Epithelial cell of esophagus (primary cell): Measurements from ENCODE around the gene NT5DC3.
A peak's percentile ranks its signal among the peaks of the same experiment; 100 is the strongest.

Experiments
- DNase-seq: peaks from one replicate; pipeline ENCODE4 v3.0.0; 2010; ENCODE audit warnings: low read depth
- H3K4me3 ChIP-seq: 2 replicates; pipeline ENCODE4 v1.5.1; 2011; ENCODE audit warnings: mild to moderate bottlenecking, low read length, control low read depth
- CTCF ChIP-seq: IDR thresholded peaks from 2 replicates; pipeline ENCODE4 v1.5.1; 2011; ENCODE audit warnings: low read depth, mild to moderate bottlenecking, low read length, control low read depth, inconsistent platforms; ENCODE audit not compliant: insufficient read depth; ENCODE audit errors: missing control alignments

The NT5DC3 gene

GRCh38 chr12:103855896-103856657 is 15.0 kb upstream of the NT5DC3 start:
- TF ChIP-seq CTCF, result no peak
- no peak for DNase-seq
- no peak overlapping the region for H3K4me3 ChIP-seq

DNA sequence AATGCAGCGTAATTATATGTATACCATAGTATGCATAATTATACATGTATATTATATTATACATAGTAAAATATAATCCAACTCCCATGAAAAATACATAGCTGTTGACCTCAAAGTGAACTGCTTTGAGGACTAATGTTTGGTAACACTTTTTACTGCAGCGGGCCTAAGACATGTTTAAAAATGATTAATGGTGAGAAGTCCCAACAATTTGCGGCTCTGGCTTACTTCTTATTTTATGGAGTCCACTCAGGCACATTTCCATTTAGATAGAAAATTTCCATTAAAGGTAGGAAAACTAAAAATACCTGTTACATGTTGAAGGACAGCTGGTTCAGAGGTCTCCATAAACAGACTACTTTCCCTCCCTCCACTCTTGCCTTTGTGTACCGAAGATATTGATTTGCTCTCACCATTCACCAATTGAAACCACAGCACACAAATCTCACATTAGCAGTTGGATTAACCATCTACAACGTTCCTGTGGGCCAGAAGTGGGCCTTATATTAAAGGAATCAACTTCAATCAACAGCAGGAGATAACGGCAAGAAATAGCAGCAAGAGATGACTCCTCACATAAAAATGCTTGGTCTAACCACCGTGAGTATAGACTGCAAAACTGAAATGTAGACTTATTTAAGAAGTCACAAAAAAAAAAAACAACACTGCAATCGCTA is 14.1 kb upstream of the NT5DC3 start:
- TF ChIP-seq CTCF, result no peak
- no peak for DNase-seq
- H3K4me3 ChIP-seq, result no peak overlapping the region

- H3K4me3 ChIP-seq, result no peak overlapping the region
- no peak for DNase-seq
- TF ChIP-seq CTCF, result no peak
Measured at GRCh38 chr12:103854372-103854973, 13.4 kb upstream of the NT5DC3 start.

DNA sequence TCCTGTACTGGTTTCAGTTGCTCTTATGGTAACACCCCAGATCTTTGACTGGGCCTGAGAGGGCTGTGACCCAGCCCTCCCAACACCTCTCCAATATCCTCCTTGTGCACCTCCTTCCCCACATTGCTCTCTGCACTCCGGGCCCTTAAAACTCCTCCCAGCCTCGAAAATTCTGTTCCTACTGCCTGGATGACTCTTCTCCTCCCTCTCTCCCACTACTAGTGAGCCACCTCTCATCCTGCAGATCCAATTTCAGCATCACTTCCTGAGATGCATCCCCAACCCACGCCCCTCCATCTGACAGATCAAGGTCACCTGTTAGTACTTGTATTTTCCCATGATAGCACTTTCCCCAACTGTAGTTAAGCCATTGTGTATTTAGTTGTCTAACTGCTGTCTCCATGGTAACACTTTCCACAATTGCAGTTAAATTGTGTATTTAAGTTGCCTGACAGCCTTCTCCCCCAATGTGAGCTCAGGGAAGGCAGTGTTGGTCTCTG is 11.5 kb upstream of the NT5DC3 start:
- TF ChIP-seq CTCF, result no peak

GRCh38 chr12:103851127-103851526 is 10.1 kb upstream of the NT5DC3 start:
- TF ChIP-seq CTCF, result no peak
- H3K4me3 ChIP-seq, result no peak overlapping the region
- no peak for DNase-seq

More for the DNA sequence above, 11.5 kb upstream of the NT5DC3 start:
- peak; percentile 48 for DNase-seq
- H3K4me3 ChIP-seq, result no peak overlapping the region

- TF ChIP-seq CTCF, result no peak
- no peak overlapping the region for H3K4me3 ChIP-seq
- DNase-seq, result no peak
Measured at GRCh38 chr12:103850429-103850828, 9.4 kb upstream of the NT5DC3 start.
